ES-I3 (cell line): ENCODE data around the gene PACS2.

Source experiments
- H3K36me3 ChIP-seq: 2 replicates; pipeline ENCODE4 v1.6.1; 2013; ENCODE audit warnings: mild to moderate bottlenecking, low read length, control low read depth, moderate library complexity; ENCODE audit not compliant: insufficient read depth
- H3K4me1 ChIP-seq: 2 replicates; pipeline ENCODE4 v1.6.1; 2013; ENCODE audit warnings: mild to moderate bottlenecking, control low read depth, low read length; ENCODE audit not compliant: insufficient read depth
- H3K9ac ChIP-seq: 2 replicates; pipeline ENCODE4 v1.6.1; 2013; ENCODE audit warnings: low read depth, mild to moderate bottlenecking, low read length, moderate library complexity
- H3K9me3 ChIP-seq: 2 replicates; pipeline ENCODE4 v1.6.1; 2013; ENCODE audit warnings: mild to moderate bottlenecking, low read length, moderate library complexity; ENCODE audit not compliant: control insufficient read depth, insufficient read depth

Gene PACS2

DNA sequence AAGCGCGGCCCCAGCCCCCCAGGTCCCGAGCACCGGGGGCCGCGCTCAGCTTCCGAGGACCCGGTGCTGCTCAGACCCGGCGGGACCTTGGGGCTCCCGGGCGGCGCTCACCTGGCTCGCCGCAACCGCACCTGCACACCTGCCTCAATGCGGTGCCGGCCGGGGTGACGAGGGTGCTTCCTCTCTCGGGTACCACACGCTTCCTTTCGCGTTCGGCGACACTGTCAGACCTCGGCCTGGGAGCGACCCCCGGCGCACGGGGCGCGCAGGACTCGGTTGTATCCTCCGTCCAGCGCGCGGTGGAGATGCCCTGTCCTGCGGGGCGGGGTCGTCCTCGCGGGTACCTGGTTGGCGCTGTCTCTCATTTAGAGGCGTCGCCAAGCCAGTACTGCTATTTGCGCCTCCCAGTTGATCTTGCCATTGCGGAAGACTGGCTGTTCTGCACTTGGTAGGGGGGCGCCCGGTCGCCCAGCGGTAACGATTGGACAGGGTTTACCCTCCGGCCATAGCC is 718 bp downstream of the PACS2 start:
- no peaks in the 10 kb centered on the region for H3K36me3 ChIP-seq
- H3K4me1 ChIP-seq, result peaks cover 9% of the 10 kb centered on the region; the same call in 1 of the 2 replicates
- peak overlapping the region; percentile 39 for H3K9ac ChIP-seq
- no peaks in the 10 kb centered on the region for H3K9me3 ChIP-seq

DNA sequence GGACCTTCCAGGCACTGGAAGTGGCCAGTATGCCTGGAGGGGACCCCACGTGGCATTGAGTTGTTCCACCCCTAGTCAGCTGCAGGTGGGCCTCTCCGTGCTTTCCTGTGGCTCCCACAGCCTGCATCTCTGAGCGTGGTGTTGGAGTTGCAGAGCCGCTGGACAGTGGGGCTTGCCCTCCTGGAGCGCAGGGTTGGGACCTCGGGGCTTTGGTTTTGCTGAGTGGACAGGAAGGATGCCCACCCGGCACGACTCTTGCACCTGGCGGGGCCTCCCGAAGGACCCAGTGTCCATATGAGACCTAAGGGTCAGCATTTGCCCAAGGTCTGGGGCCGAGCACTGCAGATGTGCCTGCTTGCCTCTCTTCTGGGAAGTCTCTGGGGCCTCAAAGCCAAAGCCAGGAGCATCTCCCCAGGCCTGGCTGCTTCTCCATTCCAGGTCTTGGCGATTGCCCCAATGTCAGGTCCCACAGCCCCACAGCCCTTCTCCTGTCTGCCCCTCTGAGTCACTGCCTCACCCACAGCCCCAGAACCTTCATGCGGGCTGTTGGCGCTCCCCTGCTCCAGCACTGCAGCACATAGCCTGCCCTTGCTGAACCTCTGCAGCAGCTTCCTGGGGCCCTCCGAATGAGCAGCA is 1.5 kb downstream of the PACS2 start:
- Histone ChIP-seq H3K4me1 (peaks cover 9% of the 10 kb centered on the region; the same call in 1 of the 2 replicates), H3K36me3 (no peaks in the 10 kb centered on the region), H3K9me3 (no peaks in the 10 kb centered on the region), H3K9ac (peak overlapping the region; percentile 39)

DNA sequence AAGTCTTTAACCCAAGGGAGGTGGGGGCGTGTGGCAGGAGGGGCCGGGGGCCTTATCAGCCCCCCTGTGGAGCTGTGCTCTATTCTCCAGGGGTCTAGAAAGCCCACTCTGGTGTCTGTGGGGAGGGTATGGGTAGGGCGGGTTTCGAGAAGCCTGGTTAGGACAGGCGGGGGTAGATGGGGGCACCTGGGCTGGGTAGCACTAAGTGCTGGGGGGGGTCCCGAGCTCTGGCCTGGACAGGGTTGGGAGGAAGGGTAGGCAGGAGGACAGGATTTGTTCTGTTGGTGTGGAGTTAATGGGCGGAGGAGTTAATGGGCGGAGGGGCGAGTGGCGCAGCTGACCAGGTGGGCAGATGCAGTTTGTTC is 2.0 kb downstream of the PACS2 start:
- peaks cover 8% of the 10 kb centered on the region; the same call in 1 of the 2 replicates for H3K4me1 ChIP-seq
- H3K9ac ChIP-seq, result no peak overlapping the region

DNA sequence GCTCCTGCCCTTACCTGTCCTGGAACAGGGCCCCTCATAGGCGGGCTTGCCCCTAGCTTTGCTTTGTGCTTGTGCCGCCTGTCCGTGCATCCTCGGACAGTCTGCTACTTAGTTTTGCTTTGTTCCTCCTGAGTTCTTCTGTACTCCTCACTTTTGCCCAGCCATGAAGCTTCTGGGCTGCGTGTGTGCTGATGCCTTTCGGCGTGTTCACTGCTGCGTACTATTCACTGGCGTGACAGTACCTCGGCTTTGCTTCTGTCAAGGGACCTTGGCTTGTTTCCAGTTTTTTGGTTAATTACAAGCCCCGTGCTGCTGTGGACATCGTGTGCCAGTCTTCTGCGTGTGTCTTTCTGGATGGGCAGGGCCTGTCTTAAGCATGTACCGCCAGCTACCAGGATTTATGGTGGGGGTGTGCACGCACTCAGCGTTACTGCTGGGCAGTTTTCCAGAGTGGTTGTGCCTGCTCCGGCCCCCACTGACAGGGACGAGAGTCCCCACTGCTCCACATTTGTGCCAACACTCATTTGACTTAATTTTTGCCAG is 2.5 kb downstream of the PACS2 start:
- Histone ChIP-seq H3K9me3 (no peaks in the 10 kb centered on the region), H3K4me1 (peaks cover 4% of the 10 kb centered on the region; the same call in 1 of the 2 replicates), H3K36me3 (no peaks in the 10 kb centered on the region), H3K9ac (no peak overlapping the region)

More for the DNA sequence above, 2.0 kb downstream of the PACS2 start:
- no peaks in the 10 kb centered on the region for H3K36me3 ChIP-seq
- no peaks in the 10 kb centered on the region for H3K9me3 ChIP-seq

DNA sequence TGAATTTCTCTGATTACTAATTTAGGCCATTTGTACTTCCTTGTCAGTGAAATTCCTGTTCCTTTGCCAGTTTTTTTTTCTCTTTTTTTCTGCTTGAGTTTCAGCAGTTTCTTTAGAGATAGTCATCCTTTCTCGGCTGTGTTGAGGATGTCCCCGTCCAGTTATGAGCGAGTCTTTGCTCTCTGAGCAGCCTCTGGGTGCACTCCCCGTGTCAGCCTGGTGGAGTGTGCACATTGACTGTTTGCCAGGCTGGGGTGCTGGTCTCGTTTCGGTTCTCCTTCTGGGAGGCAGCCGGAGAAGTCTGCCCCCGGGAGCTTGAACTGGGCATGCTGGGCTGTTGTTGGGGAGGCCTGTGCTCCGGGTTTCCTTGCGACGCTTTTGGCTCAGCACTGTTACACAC is 3.0 kb downstream of the PACS2 start:
- H3K9me3 ChIP-seq, result no peaks in the 10 kb centered on the region
- H3K36me3 ChIP-seq, result no peaks in the 10 kb centered on the region
- no peaks in the 10 kb centered on the region; the same call in 1 of the 2 replicates for H3K4me1 ChIP-seq
- H3K9ac ChIP-seq, result no peak overlapping the region

DNA sequence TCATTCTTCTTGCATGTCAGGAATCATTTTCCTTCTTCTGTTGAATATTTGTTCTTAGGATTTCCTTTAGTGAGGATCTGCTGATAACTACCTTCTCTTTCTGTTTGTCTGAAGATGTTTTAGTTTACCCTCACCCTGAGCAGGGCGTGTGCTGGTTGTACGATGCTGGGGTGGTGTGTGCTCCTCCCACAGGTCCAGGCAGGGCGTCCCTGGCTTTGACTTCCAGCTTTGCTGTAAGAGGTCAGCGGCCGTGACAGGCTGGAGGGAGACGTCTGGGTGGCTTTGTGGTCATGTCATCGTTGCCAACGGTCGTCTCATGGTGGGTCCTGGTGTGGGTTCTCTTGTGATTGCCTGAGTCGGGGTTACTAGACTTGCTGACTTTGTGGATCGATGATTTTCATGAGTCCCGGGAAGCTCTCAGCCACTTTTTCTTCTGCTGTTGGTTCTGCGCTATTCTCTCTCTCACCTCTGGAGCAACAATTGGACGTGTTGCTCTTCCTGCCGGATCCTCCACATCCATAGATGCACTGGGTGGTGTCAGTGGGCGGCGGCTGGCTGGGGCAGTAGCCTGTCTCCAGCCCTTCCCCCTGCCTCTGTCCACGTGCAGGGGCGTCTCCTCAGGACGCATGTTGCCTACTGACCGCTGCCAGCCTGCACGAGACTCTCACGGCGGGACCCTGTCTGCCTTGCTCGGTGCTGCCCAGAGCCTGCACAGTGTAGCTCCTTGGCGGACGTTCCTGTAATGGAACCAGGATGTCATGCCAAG is 8.4 kb downstream of the PACS2 start:
- Histone ChIP-seq H3K36me3 (no peaks in the 10 kb centered on the region), H3K9me3 (no peaks in the 10 kb centered on the region), H3K9ac (no peak overlapping the region), H3K4me1 (no peaks in the 10 kb centered on the region; the same call in 1 of the 2 replicates)

DNA sequence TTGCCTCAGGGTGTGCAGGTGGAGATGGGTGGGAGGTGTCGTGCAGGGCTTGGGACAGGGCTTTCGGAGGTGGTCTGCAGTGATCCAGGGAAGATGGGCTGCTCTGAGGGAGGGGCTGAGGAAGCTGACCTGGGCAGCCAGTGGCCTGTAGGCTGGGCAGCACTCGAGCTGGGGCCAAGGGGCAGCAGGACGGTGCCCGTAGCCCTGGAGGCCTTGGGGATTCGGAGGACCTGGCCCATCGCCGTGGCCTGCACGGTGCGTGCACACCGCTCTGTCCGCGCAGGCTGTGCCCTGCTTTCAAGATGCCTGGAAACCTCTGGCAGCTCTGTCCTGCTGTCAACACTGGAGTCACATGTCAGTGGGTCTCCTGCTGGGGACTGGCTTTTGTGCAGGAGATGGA is 9.1 kb downstream of the PACS2 start:
- no peaks in the 10 kb centered on the region for H3K36me3 ChIP-seq
- no peaks in the 10 kb centered on the region for H3K9me3 ChIP-seq
- H3K9ac ChIP-seq, result no peak overlapping the region
- no peaks in the 10 kb centered on the region; the same call in 1 of the 2 replicates for H3K4me1 ChIP-seq

DNA sequence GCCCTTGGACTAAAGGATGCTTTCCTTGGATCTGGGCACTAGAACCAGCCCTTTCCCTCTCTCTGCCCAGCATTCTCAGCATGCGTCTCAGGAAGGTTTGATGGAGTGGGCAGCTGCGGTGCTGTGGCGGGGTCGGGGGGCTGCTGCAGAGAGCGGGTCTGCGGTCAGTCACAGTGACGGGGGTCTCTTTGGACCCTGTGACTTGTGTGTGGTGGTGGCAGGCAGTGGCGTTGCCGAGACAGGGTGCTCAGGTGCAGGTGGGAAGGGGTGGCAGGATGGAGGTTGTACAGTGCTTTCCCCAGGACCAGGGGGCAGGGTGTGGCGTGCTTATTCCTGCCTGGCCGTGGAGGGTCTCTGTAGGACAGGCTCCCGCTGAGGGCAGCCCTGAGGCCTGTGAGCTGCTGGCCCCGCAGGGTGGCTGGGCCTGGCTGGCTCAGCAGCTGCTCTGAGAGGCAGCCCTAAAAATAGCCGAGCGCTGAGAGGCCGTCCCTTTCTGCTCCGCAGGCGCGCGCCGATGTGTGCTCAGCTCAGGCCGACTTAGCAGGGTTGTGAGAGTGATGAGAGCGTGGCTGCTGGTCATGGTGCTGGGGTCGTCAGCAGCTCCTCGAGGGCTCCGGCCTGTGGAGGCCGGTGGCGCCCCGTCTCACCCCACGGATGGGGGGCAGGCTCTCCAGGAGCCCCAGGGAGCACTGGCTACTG is 9.7 kb downstream of the PACS2 start:
- Histone ChIP-seq H3K9ac (no peak overlapping the region), H3K4me1 (no peaks in the 10 kb centered on the region; the same call in 1 of the 2 replicates)

DNA sequence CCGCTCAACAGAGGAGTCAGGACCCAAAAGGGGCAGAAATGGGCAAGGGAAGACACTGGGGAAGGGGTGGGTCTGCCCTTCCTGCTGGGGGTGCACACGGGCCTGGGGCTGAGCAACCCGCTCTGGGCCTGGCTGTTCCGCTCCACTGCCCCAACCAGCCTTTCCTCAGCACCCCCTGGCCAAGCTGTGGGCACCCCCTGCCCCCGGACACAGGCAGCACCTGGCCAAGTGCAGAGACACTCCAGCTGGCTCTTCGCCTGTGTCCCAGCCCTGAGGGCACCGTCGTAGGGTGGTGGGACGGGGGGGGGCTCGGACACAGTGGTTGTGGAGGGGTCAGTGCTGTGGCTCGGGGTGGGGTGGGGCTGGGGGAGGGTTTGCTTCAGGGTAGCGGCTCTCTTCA is 10.3 kb downstream of the PACS2 start:
- no peaks in the 10 kb centered on the region for H3K9me3 ChIP-seq
- H3K4me1 ChIP-seq, result no peaks in the 10 kb centered on the region; the same call in 1 of the 2 replicates
- no peak overlapping the region for H3K9ac ChIP-seq
- no peaks in the 10 kb centered on the region for H3K36me3 ChIP-seq

More for the DNA sequence above, 9.7 kb downstream of the PACS2 start:
- H3K36me3 ChIP-seq, result no peaks in the 10 kb centered on the region
- no peaks in the 10 kb centered on the region for H3K9me3 ChIP-seq

DNA sequence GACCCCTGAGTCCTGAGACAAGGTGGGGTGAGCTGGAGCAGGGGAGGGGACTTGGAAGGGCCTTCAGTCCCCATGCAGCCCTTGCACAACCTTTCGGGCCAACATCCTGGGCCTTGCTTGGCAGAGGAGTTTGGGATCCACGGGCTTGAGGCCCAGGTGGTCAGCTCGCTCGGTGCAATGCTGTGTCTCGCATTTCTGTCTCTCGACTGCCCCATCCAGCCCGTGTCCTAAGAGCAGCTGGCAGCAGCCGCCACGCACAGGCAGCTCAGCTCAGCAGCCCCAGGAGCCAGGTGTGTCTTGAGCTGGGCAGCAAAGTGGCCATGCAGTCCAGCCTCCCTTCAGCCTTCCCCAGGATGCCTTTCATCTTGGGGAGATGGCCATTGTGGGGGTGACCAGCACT is 10.8 kb downstream of the PACS2 start:
- Histone ChIP-seq H3K9me3 (no peaks in the 10 kb centered on the region), H3K4me1 (no peaks in the 10 kb centered on the region; the same call in 1 of the 2 replicates), H3K36me3 (no peaks in the 10 kb centered on the region), H3K9ac (no peak overlapping the region)

DNA sequence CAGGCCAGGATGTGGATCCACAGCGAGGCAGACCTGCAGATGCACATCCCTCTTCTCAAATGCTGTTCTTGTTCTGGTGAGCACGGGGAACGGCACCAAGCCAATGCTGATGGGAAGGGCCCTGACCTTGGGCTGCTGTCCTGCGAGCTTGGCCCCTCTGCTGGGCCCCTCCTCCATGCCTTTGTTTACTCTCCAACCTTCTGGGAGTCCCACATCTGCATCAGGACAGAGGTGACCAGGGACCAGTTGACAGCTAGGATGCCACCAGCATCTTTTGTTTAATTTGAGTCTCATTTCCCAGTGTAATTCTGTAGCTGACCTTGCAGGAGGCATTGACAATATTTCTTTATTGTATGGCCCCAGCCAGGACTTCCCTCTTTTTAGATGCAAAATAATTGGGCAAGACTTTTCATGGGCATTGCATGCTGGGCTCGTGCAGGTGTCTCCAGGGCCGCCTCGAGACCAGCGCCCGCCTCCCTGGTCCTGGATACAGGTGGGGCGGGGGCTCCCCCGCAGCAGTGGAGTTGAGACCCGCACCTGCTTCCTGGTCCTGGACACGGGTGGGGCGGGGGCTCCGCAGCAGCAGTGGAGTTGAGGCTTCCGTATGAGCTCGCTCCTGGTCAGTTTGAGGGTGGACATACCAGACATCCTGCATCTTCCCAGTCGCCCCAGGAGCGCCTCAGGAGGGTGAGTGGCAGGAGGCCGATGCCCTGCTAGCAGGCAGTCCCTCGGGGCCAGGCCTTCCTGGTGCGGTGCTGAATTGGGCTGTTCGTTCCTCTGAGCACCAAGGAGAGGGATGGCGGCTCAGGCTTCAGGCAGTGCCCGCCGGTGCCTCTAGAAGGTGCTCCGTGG is 11.4 kb downstream of the PACS2 start:
- Histone ChIP-seq H3K4me1 (peaks cover 4% of the 10 kb centered on the region; the same call in 1 of the 2 replicates), H3K9me3 (no peaks in the 10 kb centered on the region), H3K9ac (no peak overlapping the region), H3K36me3 (no peaks in the 10 kb centered on the region)

DNA sequence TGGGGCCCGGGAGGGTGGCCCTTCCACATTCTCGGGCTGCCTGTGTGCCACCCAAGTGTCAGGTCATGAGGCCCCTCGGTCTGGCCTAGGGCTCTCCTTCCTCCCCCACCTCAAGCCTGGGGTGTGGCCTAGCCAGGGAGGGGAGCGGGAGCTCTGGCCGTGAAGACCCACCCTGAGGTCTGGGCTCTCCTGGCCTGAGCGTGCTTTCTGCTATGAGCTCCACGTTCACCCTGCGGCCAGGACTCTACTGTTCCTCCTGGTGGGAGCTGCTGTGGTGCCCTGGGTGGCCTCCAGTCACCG is 12.0 kb downstream of the PACS2 start:
- Histone ChIP-seq H3K4me1 (peaks cover 4% of the 10 kb centered on the region; the same call in 1 of the 2 replicates), H3K9me3 (no peaks in the 10 kb centered on the region), H3K9ac (no peak overlapping the region), H3K36me3 (no peaks in the 10 kb centered on the region)

DNA sequence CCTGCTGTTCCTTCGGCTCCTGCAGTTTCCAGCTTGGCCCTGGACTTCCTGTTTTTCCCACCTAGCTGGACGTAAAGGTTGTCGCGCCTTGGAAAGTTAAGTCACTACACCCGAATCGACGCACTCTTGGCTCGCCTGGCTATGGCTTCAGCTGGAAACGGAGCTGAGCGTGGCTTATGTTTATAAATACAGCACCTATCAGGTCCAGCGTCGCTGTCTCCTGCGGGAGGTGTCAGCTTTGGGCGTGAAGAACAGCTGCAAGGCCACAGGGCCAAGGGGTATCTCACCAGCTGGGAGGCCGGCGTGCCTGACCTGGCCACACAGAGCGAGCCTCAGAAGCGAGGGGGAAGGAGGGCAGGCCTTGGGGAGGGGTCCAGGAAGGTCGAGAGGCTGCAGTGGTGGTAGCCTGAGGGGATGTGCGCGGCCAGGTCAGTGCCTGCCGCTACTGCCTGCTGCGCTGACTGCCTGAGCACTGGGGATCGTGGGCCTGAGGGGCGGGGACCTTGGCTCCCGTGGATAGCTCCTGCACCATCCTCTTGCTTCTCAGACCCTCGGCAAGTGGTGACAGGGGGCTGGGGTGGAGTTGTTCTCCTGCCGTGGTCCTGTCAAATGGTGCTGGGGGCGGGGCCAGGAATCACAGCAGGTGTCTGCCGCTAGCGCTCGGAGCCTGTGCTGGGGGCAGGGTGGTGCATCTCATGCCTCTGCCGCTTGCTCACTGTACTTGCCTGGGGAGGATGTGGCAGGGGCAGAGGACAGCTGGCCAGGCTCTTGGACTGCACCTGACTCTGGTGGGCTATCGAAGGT is 12.5 kb downstream of the PACS2 start:
- Histone ChIP-seq H3K9me3 (no peaks in the 10 kb centered on the region), H3K9ac (no peak overlapping the region), H3K36me3 (no peaks in the 10 kb centered on the region), H3K4me1 (peaks cover 4% of the 10 kb centered on the region; the same call in 1 of the 2 replicates)
